ENCODE results near the gene ZNF777. TPM values are rescaled to one million over a fixed set of nuclear protein-coding genes. Genes with fewer than 3 reads are reported as not detected.

ZNF777 gene
- total and polyA plus RNA-seq, 2 of the 4 experiments (the other 2 are of a cell fraction) = 3.2 to 6.5 TPM

DNA sequence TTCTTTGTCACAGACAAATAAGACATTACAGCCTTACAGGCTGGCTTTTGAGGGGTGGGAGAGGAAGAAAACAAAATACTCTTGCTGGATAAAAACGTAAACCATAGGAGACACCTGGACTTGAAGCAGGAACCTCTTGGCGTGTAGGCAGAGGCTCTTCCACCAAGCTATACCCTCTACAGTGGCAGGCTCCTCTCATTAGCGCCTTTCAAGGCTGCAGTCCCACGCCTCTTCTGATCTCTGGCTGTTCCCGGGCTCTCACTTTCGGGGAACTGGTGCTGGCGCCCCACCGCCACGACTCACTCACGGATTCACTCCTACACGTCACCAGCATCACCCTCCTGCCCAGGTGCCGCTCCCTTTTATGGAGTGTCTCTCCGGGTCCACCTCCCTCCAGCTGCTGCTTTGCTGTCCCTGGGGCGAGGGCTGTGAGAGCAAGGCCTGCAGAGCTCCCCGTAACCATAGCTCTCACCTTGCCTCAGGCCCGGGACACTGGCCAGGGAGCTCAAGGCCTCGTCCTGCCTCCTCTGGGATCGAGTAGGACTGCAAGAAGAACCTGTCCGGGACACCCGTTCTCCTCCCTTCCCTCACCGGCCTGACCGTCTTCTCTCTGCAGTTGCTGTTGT lies 62.6 kb downstream of the ZNF777 start:
- no peak overlapping the region for H2BK120ac ChIP-seq (ENCODE audit: low read depth, low read length)
- H3K4me1 ChIP-seq (ENCODE audit: control insufficient read depth, insufficient read depth, low read length) = no peaks in the 10 kb centered on the region
- in situ Hi-C loops (cut with MboI; ENCODE audit: low sequenced_read_pairs) = no loop called here
- no TSS peak for BruUV-seq (replicated peaks)
- H2BK15ac ChIP-seq (ENCODE audit: low read depth, low read length) = no peak overlapping the region
- H3K23ac ChIP-seq (ENCODE audit: low read depth, low read length) = no peak overlapping the region
- H3K4me2 ChIP-seq (ENCODE audit: low read depth, low read length) = no peak overlapping the region
- no peak overlapping the region for H4K8ac ChIP-seq (ENCODE audit: low read depth in 2 of 2, low read length in 2 of 2)
- no peak overlapping the region for H4K5ac ChIP-seq (ENCODE audit: low read depth, low read length)
- H4K20me1 ChIP-seq (ENCODE audit: insufficient read depth, low read length) = no peaks in the 10 kb centered on the region
- H3K27ac ChIP-seq (ENCODE audit: insufficient read depth, low read length) = no peak overlapping the region
- H2AK9ac ChIP-seq (replicated peaks; ENCODE audit: low read depth, low read length, poor library complexity) = no peak overlapping the region
- no peak for DNase-seq
- no peak overlapping the region for H2BK20ac ChIP-seq (ENCODE audit: low read depth, low read length)
- no peak overlapping the region for H3K4me3 ChIP-seq (ENCODE audit: insufficient read depth, low read depth, low read length)
- H3K36me3 ChIP-seq (ENCODE audit: control insufficient read depth, insufficient read depth, low read length) = no peaks in the 10 kb centered on the region
- H3K9ac ChIP-seq (ENCODE audit: low read depth, low read length) = no peak overlapping the region
- ChIA-PET CTCF (no interaction called here), POLR2A (ENCODE audit: unreplicated experiment) (no interaction called here)
- no peak overlapping the region for H3K4ac ChIP-seq (ENCODE audit: low read depth, low read length)
- peak overlapping the region; percentile 5 for H2AFZ ChIP-seq (replicated peaks; ENCODE audit: low read length, poor library complexity)
- H2BK5ac ChIP-seq (ENCODE audit: low read depth, low read length, poor library complexity, severe bottlenecking) = no peak overlapping the region
- dilution Hi-C loops (cut with HindIII; ENCODE audit: low sequenced_read_pairs, unreplicated experiment) = no loop called here
- TF ChIP-seq POLR2A (IDR thresholded peaks at IDR 0.05; ENCODE audit: low read depth, low read length) = no peak
- no peak overlapping the region for H3K14ac ChIP-seq (replicated peaks; ENCODE audit: low read depth, low read length)
- WGBS, 2 experiments (ENCODE audit: extremely low coverage in 2 of 2, insufficient read length in 1 of 2) = 63% methylated on average over 10 of the region's 22 CpGs; no CpG with 5 or more reads in 1 of the 2 experiments
- H3K56ac ChIP-seq (ENCODE audit: extremely low read depth, insufficient read depth, low read length) = no peak overlapping the region
- no peak for ATAC-seq (ENCODE audit: low read depth)
- no peak overlapping the region for H3K18ac ChIP-seq (ENCODE audit: low read depth, low read length)
- H3K79me1 ChIP-seq (ENCODE audit: low read depth in 1 of 2, low read length in 2 of 2) = no peaks in the 10 kb centered on the region
- H2AK5ac ChIP-seq (ENCODE audit: low read depth, low read length) = no peak overlapping the region
- intact Hi-C loops (cut with micrococcal nuclease) = no loop called here
- no peaks in the 10 kb centered on the region for H3K9me1 ChIP-seq (ENCODE audit: insufficient read depth, low read length)
- H4K91ac ChIP-seq (ENCODE audit: insufficient read depth, low read depth, low read length) = no peak overlapping the region
- H3K9me3 ChIP-seq (ENCODE audit: control insufficient read depth, insufficient read depth, low read length) = peaks cover 5% of the 10 kb centered on the region
- H3K27me3 ChIP-seq (ENCODE audit: control insufficient read depth, insufficient read depth, low read length) = peaks cover 6% of the 10 kb centered on the region

Measured in IMR-90 (cell line).